GM12874 (cell line): ENCODE data around the gene PIEZO2.

Experiments used
- CTCF ChIP-seq: IDR thresholded peaks from 2 replicates; pipeline ENCODE4 v1.5.1; 2011; ENCODE audit warnings: low read depth, mild to moderate bottlenecking, control low read depth, low read length, moderate library complexity; ENCODE audit not compliant: insufficient read depth

Gene PIEZO2

GRCh38 chr18:11029021-11029420 lies 120.3 kb downstream of the PIEZO2 start:
- no peak for TF ChIP-seq CTCF

GRCh38 chr18:11027862-11028261 lies 121.5 kb downstream of the PIEZO2 start:
- TF ChIP-seq CTCF, result no peak

- TF ChIP-seq CTCF, result no peak
Observed at GRCh38 chr18:11025671-11026070, 123.7 kb downstream of the PIEZO2 start.

GRCh38 chr18:11024928-11025669 lies 124.3 kb downstream of the PIEZO2 start:
- TF ChIP-seq CTCF, result no peak

GRCh38 chr18:11021477-11021876 lies 127.9 kb downstream of the PIEZO2 start:
- TF ChIP-seq CTCF, result no peak

- TF ChIP-seq CTCF, result no peak
Observed at GRCh38 chr18:11020877-11021414, 128.4 kb downstream of the PIEZO2 start.

- TF ChIP-seq CTCF, result no peak
Observed at GRCh38 chr18:11020161-11020853, 129.1 kb downstream of the PIEZO2 start.
